Caco-2 (cell line): ENCODE data around the gene MYO18A. TPM values are rescaled to one million over a fixed set of nuclear protein-coding genes. Genes with fewer than 3 reads are reported as not detected.
A peak's percentile ranks its signal among the peaks of the same experiment; 100 is the strongest.

Experiments
- BruUV-seq: library from RNA; stranded (reverse); fragments of 400-500 nt; replicated peaks from 2 replicates; lab custom pipeline; 2021; lab: Mats Ljungman, UMichigan
- CTCF ChIA-PET: fragments of 300-600 bp; sonication (Branson Sonifier 250); formaldehyde crosslinking; loops from one replicate; lab custom pipeline; 2022; ENCODE audit warnings: antibody characterized with exemption; lab: Charles Lee
- POLR2A ChIA-PET: fragments of 300-600 bp; sonication (Branson Sonifier 250); formaldehyde crosslinking; loops from one replicate; lab custom pipeline; 2022; ENCODE audit warnings: antibody characterized with exemption; lab: Charles Lee
- DNase-seq, 2 experiments: peaks; one replicate each; pipeline versions ENCODE4 v3.0.0 to v3.0.0-alpha.2; 2020 to 2022
- H3K27me3 ChIP-seq: replicated peaks from 2 replicates; pipeline ENCODE4 v1.6.0; 2011; ENCODE audit warnings: low read length; ENCODE audit not compliant: control insufficient read depth, insufficient read depth
- H3K36me3 ChIP-seq: 2 replicates; pipeline ENCODE4 v1.5.1; 2011; ENCODE audit warnings: low read length; ENCODE audit not compliant: control insufficient read depth, insufficient read depth
- H3K4me1 ChIP-seq: fragments of 250-450 bp; sonication (Bioruptor Pico); 2 replicates; pipeline ENCODE4 v1.5.1; 2020; ENCODE audit warnings: mild to moderate bottlenecking
- H3K4me3 ChIP-seq: 2 replicates; pipeline ENCODE4 v1.5.1; 2011; ENCODE audit warnings: low read depth, mild to moderate bottlenecking, control low read depth, low read length
- H3K9me3 ChIP-seq: fragments of 250-450 bp; sonication (Bioruptor Pico); 2 replicates; pipeline ENCODE4 v1.5.1; 2020; ENCODE audit warnings: mild to moderate bottlenecking, moderate library complexity
- H3K27ac Mint-ChIP-seq: one replicate; pipeline ENCODE4 v1.8.0; 2022; ENCODE audit warnings: mixed read lengths; ENCODE audit not compliant: unreplicated experiment
- H3K27me3 Mint-ChIP-seq: one replicate; pipeline ENCODE4 v1.8.0; 2022; ENCODE audit warnings: mixed read lengths; ENCODE audit not compliant: insufficient read depth, unreplicated experiment
- H3K36me3 Mint-ChIP-seq: one replicate; pipeline ENCODE4 v1.8.0; 2022; ENCODE audit warnings: mild to moderate bottlenecking, mixed read lengths; ENCODE audit not compliant: insufficient read depth, unreplicated experiment
- H3K4me1 Mint-ChIP-seq: one replicate; pipeline ENCODE4 v1.8.0; 2022; ENCODE audit warnings: low read depth, mixed read lengths; ENCODE audit not compliant: unreplicated experiment
- H3K4me3 Mint-ChIP-seq: one replicate; pipeline ENCODE4 v1.8.0; 2022; ENCODE audit warnings: mild to moderate bottlenecking, moderate library complexity, mixed read lengths; ENCODE audit not compliant: unreplicated experiment
- H3K9me3 Mint-ChIP-seq: one replicate; pipeline ENCODE4 v1.8.0; 2022; ENCODE audit warnings: mixed read lengths; ENCODE audit not compliant: unreplicated experiment
- intact Hi-C: fragments of 100-400 bp; cut with micrococcal nuclease; formaldehyde crosslinking; loops from one replicate; pipeline ENCODE4 v1.10.0; 2022; ENCODE audit not compliant: unreplicated experiment
- total RNA-seq: library from RNA; stranded (reverse); gene quantifications from 2 replicates; pipeline ENCODE4 v1.2.3, GENCODE V29; 2022
- TF ChIP-seq, protein P1 (sequence below), 2 experiments: fragments of 200-600 bp in 1 of 2; IDR thresholded peaks; 1 replicate in 1 of 2; 2 replicates in 1 of 2; pipeline versions ENCODE4 v1.5.1 to v1.8.0; 2011 to 2022; ENCODE audit warnings: antibody characterized with exemption in 1 of 2, control low read depth in 1 of 2, inconsistent platforms in 1 of 2, low read depth in 1 of 2, low read length in 1 of 2, mild to moderate bottlenecking in 1 of 2, moderate library complexity in 1 of 2; ENCODE audit not compliant: insufficient read depth in 1 of 2, severe bottlenecking in 1 of 2, unreplicated experiment in 1 of 2

The MYO18A gene
- total RNA-seq, 1 experiment from 2014 or later, result 47.1 TPM

- Histone ChIP-seq H3K36me3 (peaks cover 2% of the 10 kb centered on the region; the same call in 1 of the 2 replicates), H3K9me3 (no peaks in the 10 kb centered on the region), H3K4me1 (peaks cover 73% of the 10 kb centered on the region), H3K4me3 (no peak overlapping the region), H3K27me3 (no peaks in the 10 kb centered on the region)
- DNase-seq, result no peak
- TF ChIP-seq, protein P1, sequence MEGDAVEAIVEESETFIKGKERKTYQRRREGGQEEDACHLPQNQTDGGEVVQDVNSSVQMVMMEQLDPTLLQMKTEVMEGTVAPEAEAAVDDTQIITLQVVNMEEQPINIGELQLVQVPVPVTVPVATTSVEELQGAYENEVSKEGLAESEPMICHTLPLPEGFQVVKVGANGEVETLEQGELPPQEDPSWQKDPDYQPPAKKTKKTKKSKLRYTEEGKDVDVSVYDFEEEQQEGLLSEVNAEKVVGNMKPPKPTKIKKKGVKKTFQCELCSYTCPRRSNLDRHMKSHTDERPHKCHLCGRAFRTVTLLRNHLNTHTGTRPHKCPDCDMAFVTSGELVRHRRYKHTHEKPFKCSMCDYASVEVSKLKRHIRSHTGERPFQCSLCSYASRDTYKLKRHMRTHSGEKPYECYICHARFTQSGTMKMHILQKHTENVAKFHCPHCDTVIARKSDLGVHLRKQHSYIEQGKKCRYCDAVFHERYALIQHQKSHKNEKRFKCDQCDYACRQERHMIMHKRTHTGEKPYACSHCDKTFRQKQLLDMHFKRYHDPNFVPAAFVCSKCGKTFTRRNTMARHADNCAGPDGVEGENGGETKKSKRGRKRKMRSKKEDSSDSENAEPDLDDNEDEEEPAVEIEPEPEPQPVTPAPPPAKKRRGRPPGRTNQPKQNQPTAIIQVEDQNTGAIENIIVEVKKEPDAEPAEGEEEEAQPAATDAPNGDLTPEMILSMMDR (IDR thresholded peaks at IDR 0.05; ENCODE audit: insufficient read depth in 1 of 2, low read depth in 1 of 2, low read length in 1 of 2, severe bottlenecking in 1 of 2, unreplicated experiment in 1 of 2), result no peak
- Mint-ChIP-seq H3K4me1 (peaks cover 40% of the 10 kb centered on the region), H3K36me3 (no peaks in the 10 kb centered on the region), H3K27ac (peak overlapping the region; percentile 97), H3K27me3 (no peaks in the 10 kb centered on the region), H3K9me3 (no peaks in the 10 kb centered on the region), H3K4me3 (no peak overlapping the region)
- intact Hi-C loops, result loop anchor here (5.0 kb wide), 1 partner anchor 204 kb away; the partner anchor contains the start of gene PHF12
- BruUV-seq, result no TSS peak
- ChIA-PET POLR2A (no interaction called here), CTCF (interaction anchor here (0.7 to 4.1 kb wide), 4 partner anchors 8 to 23 kb away, joined by 4 to 53 read pairs (median 8); partner anchors contain the start of gene MYO18A)
These were observed 23.4 kb downstream of the MYO18A start for GRCh38 chr17:29156781-29157180.

DNA sequence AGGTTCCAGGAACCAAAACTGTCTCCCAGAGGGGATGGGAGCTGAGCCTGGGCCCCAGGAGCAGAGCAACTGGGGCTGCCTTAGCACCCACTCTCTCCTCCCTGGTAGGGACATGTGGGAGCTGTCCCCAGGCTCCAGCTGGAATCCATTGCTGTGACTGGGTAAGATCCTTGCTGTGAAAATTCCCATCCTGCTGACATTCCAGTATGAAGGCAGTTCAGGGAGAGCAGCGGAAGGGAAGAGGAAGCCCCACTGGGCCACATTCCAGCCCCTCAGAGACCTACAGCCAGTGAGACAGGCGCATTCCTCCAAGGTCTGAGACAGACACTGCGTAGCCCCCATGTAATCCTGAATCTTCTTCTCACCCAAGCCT lies 24.2 kb downstream of the MYO18A start:
- POLR2A ChIA-PET, result interaction anchor here (1.7 to 1.8 kb wide), 2 partner anchors 20 to 23 kb away, joined by 15 to 22 read pairs; partner anchors contain the start of gene MYO18A

GRCh38 chr17:29155227-29155965 lies 24.8 kb downstream of the MYO18A start:
- Mint-ChIP-seq H3K9me3 (no peaks in the 10 kb centered on the region), H3K4me3 (peak overlapping the region; percentile 53), H3K27ac (peak overlapping the region; percentile 97), H3K4me1 (peaks cover 42% of the 10 kb centered on the region), H3K27me3 (no peaks in the 10 kb centered on the region), H3K36me3 (no peaks in the 10 kb centered on the region)
- Histone ChIP-seq H3K4me1 (peaks cover 81% of the 10 kb centered on the region), H3K9me3 (no peaks in the 10 kb centered on the region), H3K4me3 (no peak overlapping the region), H3K27me3 (no peaks in the 10 kb centered on the region), H3K36me3 (peaks cover 2% of the 10 kb centered on the region; the same call in 1 of the 2 replicates)
- TF ChIP-seq, protein P1 (IDR thresholded peaks at IDR 0.05; ENCODE audit: insufficient read depth in 1 of 2, low read depth in 1 of 2, low read length in 1 of 2, severe bottlenecking in 1 of 2, unreplicated experiment in 1 of 2), result no peak
- no TSS peak for BruUV-seq
- peak; percentile 82 to 92 for DNase-seq
- intact Hi-C loops, result loop anchor here (1.0 to 5.0 kb wide), 2 partner anchors 24 to 203 kb away; partner anchors contain the start of gene PHF12
- CTCF ChIA-PET, result interaction anchor here (0.6 to 4.1 kb wide), 7 partner anchors 10 to 206 kb away, joined by 3 to 53 read pairs (median 6); partner anchors contain the start of gene MYO18A
- POLR2A ChIA-PET, result interaction anchor here (1.7 to 1.8 kb wide), 2 partner anchors 21 to 24 kb away, joined by 15 to 22 read pairs; partner anchors contain the start of gene MYO18A

More for the DNA sequence above, 24.2 kb downstream of the MYO18A start:
- H3K36me3 Mint-ChIP-seq, result no peaks in the 10 kb centered on the region
- Histone ChIP-seq H3K9me3 (no peaks in the 10 kb centered on the region), H3K36me3 (peaks cover 2% of the 10 kb centered on the region; the same call in 1 of the 2 replicates), H3K4me1 (peaks cover 81% of the 10 kb centered on the region), H3K27me3 (no peaks in the 10 kb centered on the region), H3K4me3 (no peak overlapping the region)
- H3K9me3 Mint-ChIP-seq, result no peaks in the 10 kb centered on the region
- peak overlapping the region; percentile 97 for H3K27ac Mint-ChIP-seq
- peaks cover 46% of the 10 kb centered on the region for H3K4me1 Mint-ChIP-seq
- intact Hi-C loops, result loop anchor here (1.0 to 5.0 kb wide), 2 partner anchors 23 to 204 kb away; partner anchors contain the start of gene PHF12
- no peak for DNase-seq
- no peak overlapping the region for H3K4me3 Mint-ChIP-seq
- H3K27me3 Mint-ChIP-seq, result no peaks in the 10 kb centered on the region
- no TSS peak for BruUV-seq
- TF ChIP-seq, protein P1 (IDR thresholded peaks at IDR 0.05; ENCODE audit: insufficient read depth in 1 of 2, low read depth in 1 of 2, low read length in 1 of 2, severe bottlenecking in 1 of 2, unreplicated experiment in 1 of 2), result no peak
- CTCF ChIA-PET, result interaction anchor here (0.6 to 4.1 kb wide), 3 partner anchors 11 to 29 kb away, joined by 5 to 53 read pairs (median 11); partner anchors contain the start of gene MYO18A
